Measurements from ENCODE around the gene EPN3.

EPN3 gene

GRCh38 chr17:50523208-50523607 is 9.3 kb upstream of the EPN3 start:
- in situ Hi-C loops (cut with HindIII; ENCODE audit: low sequenced_read_pairs), result no loop called here
- DNase-seq (ENCODE audit: low read depth, low spot score), result no peak
- H3K4me3 ChIP-seq (ENCODE audit: low read depth, low read length), result no peak overlapping the region
- no peak for TF ChIP-seq CTCF (IDR thresholded peaks at IDR 0.05; ENCODE audit: low read depth, low read length)

- in situ Hi-C loops (cut with HindIII; ENCODE audit: low sequenced_read_pairs), result no loop called here
- no peak overlapping the region for H3K4me3 ChIP-seq (ENCODE audit: low read depth, low read length)
- DNase-seq (ENCODE audit: low read depth, low spot score), result no peak
- TF ChIP-seq CTCF (IDR thresholded peaks at IDR 0.05; ENCODE audit: low read depth, low read length), result no peak
These were observed 7.7 kb upstream of the EPN3 start for GRCh38 chr17:50524838-50525237.

GRCh38 chr17:50527155-50527762 is 5.3 kb upstream of the EPN3 start:
- TF ChIP-seq CTCF (IDR thresholded peaks at IDR 0.05; ENCODE audit: low read depth, low read length), result no peak
- no peak overlapping the region for H3K4me3 ChIP-seq (ENCODE audit: low read depth, low read length)
- no peak for DNase-seq (ENCODE audit: low read depth, low spot score)
- in situ Hi-C loops (cut with HindIII; ENCODE audit: low sequenced_read_pairs), result no loop called here

- no peak overlapping the region for H3K4me3 ChIP-seq (ENCODE audit: low read depth, low read length)
- TF ChIP-seq CTCF (IDR thresholded peaks at IDR 0.05; ENCODE audit: low read depth, low read length), result no peak
- in situ Hi-C loops (cut with HindIII; ENCODE audit: low sequenced_read_pairs), result no loop called here
- no peak for DNase-seq (ENCODE audit: low read depth, low spot score)
These were observed 4.5 kb upstream of the EPN3 start for GRCh38 chr17:50527949-50528474.

GRCh38 chr17:50529849-50530248 is 2.7 kb upstream of the EPN3 start:
- no peak for TF ChIP-seq CTCF (IDR thresholded peaks at IDR 0.05; ENCODE audit: low read depth, low read length)
- in situ Hi-C loops (cut with HindIII; ENCODE audit: low sequenced_read_pairs), result no loop called here
- H3K4me3 ChIP-seq (ENCODE audit: low read depth, low read length), result no peak overlapping the region
- DNase-seq (ENCODE audit: low read depth, low spot score), result no peak

GRCh38 chr17:50531428-50532025 is 1.0 kb upstream of the EPN3 start:
- no peak for DNase-seq (ENCODE audit: low read depth, low spot score)
- no peak overlapping the region for H3K4me3 ChIP-seq (ENCODE audit: low read depth, low read length)
- TF ChIP-seq CTCF (IDR thresholded peaks at IDR 0.05; ENCODE audit: low read depth, low read length), result no peak
- in situ Hi-C loops (cut with HindIII; ENCODE audit: low sequenced_read_pairs), result no loop called here

Data from astrocyte of the spinal cord (primary cell).